A549 (cell line): ENCODE measurements around the gene GM2A. TPM values are rescaled to one million over a fixed set of nuclear protein-coding genes. Genes with fewer than 3 reads are reported as not detected.

ENCODE experiments used
- ATAC-seq, 2 experiments: fragments of 200-7000 bp in 1 of 2; fragments of >200 bp in 1 of 2; cut with Nextera tagmentation in 1 of 2; cut with Tn5 transposase in 1 of 2; 3 replicates each; pipeline versions ENCODE4 v1.8.0 to v1.9.1; 2018 to 2020; ENCODE audit warnings: mild to moderate bottlenecking in 1 of 2, moderate library complexity in 1 of 2
- CTCF ChIA-PET: fragments of 300-600 bp; sonication (Branson Sonifier 250); formaldehyde crosslinking; extraction: SDS; loops from one replicate; lab custom pipeline; 2021; ENCODE audit warnings: antibody characterized with exemption, inconsistent platforms; lab: Yijun Ruan, JAX
- POLR2A ChIA-PET: fragments of 350-600 bp; formaldehyde crosslinking; extraction: SDS; loops from one replicate; lab custom pipeline; 2021; ENCODE audit warnings: antibody characterized with exemption, inconsistent platforms; lab: Yijun Ruan, JAX
- DNase-seq, 2 experiments: peaks; one replicate each; pipeline versions ENCODE4 v3.0.0 to v3.0.0-alpha.2; 2011 to 2016; ENCODE audit warnings: low read depth in 1 of 2, low spot score in 1 of 2
- FAIRE-seq: peaks from 2 replicates; lab custom pipeline; 2011; peaks lifted over from hg19 to GRCh38; lab: Jason Lieb, UNC
- H3K27ac ChIP-seq, 2 experiments: fragments of >200 bp; sonication (Bioruptor Twin); formaldehyde crosslinking; 3 replicates each; pipeline ENCODE4 v1.5.1; 2016 to 2017
- H3K4me1 ChIP-seq: fragments of >200 bp; sonication (Bioruptor Twin); formaldehyde crosslinking; 3 replicates; pipeline ENCODE4 v1.6.1; 2016
- H3K4me2 ChIP-seq: fragments of >200 bp; sonication (Bioruptor Twin); formaldehyde crosslinking; 3 replicates; pipeline ENCODE4 v1.6.1; 2016
- H3K4me3 ChIP-seq: fragments of >200 bp; sonication (Bioruptor Twin); formaldehyde crosslinking; 3 replicates; pipeline ENCODE4 v1.5.1; 2016
- H3K9me3 ChIP-seq: fragments of >200 bp; sonication (Bioruptor Twin); formaldehyde crosslinking; 3 replicates; pipeline ENCODE4 v1.6.1; 2016
- BHLHE40 ChIP-seq: IDR thresholded peaks from 2 replicates; pipeline ENCODE4 v1.6.1; 2012; ENCODE audit warnings: low read depth, low read length, inconsistent platforms
- CBX2 ChIP-seq: fragments of 200-600 bp; sonication (generic); IDR thresholded peaks from 2 replicates; pipeline ENCODE4 v1.6.1; 2016; ENCODE audit warnings: low read depth, mild to moderate bottlenecking, borderline replicate concordance
- CBX8 ChIP-seq: fragments of 200-600 bp; sonication (generic); IDR thresholded peaks from 2 replicates; pipeline ENCODE4 v1.6.1; 2016
- CEBPB ChIP-seq, 2 experiments: fragments of >200 bp in 1 of 2; sonication (Bioruptor Twin) in 1 of 2; formaldehyde crosslinking in 1 of 2; IDR thresholded peaks; 2 replicates each; pipeline ENCODE4 v1.6.1; 2012 to 2016
- CHD2 ChIP-seq: fragments of 150-350 bp; IDR thresholded peaks from 2 replicates; pipeline ENCODE4 v1.6.1; 2014; ENCODE audit warnings: low read length; ENCODE audit not compliant: partially characterized antibody
- E2F6 ChIP-seq: IDR thresholded peaks from 2 replicates; pipeline ENCODE4 v1.6.1; 2012; ENCODE audit warnings: low read depth, borderline replicate concordance
- EP300 ChIP-seq, 2 experiments: fragments of >200 bp; sonication (Bioruptor Twin); formaldehyde crosslinking; IDR thresholded peaks; 2 replicates in 1 of 2; 3 replicates in 1 of 2; pipeline ENCODE4 v1.6.1; 2016 to 2017
- ESRRA ChIP-seq: fragments of 150-350 bp; IDR thresholded peaks from 2 replicates; pipeline ENCODE4 v1.6.1; 2014; ENCODE audit warnings: mild to moderate bottlenecking, low read length, borderline replicate concordance
- FOSL2 ChIP-seq, 2 experiments: fragments of 450-650 bp in 1 of 2; fragments of >200 bp in 1 of 2; sonication (Bioruptor Twin) in 1 of 2; formaldehyde crosslinking; IDR thresholded peaks; 2 replicates each; pipeline versions ENCODE4 v1.5.0 to v1.6.1; 2016 to 2020; ENCODE audit warnings: mild to moderate bottlenecking in 1 of 2, moderate library complexity in 1 of 2
- FOXS1 ChIP-seq: fragments of 250-450 bp; sonication (Bioruptor Pico); IDR thresholded peaks from 2 replicates; pipeline ENCODE4 v1.5.0; 2020; ENCODE audit warnings: mild to moderate bottlenecking, moderate library complexity
- GATA3 ChIP-seq: IDR thresholded peaks from 2 replicates; pipeline ENCODE4 v1.6.1; 2012; ENCODE audit warnings: borderline replicate concordance
- HOXA7 ChIP-seq: fragments of 250-450 bp; sonication (Bioruptor Pico); IDR thresholded peaks from 2 replicates; pipeline ENCODE4 v1.5.0; 2020; ENCODE audit warnings: mild to moderate bottlenecking, moderate library complexity
- HOXB13 ChIP-seq: fragments of 250-450 bp; sonication (Bioruptor Pico); IDR thresholded peaks from 2 replicates; pipeline ENCODE4 v1.5.0; 2020; ENCODE audit warnings: low read depth, mild to moderate bottlenecking, moderate library complexity
- HOXB5 ChIP-seq: fragments of 250-450 bp; sonication (Bioruptor Pico); IDR thresholded peaks from 2 replicates; pipeline ENCODE4 v1.5.0; 2020; ENCODE audit warnings: mild to moderate bottlenecking, moderate library complexity
- JUNB ChIP-seq: fragments of >200 bp; sonication (Bioruptor Twin); formaldehyde crosslinking; IDR thresholded peaks from 2 replicates; pipeline ENCODE4 v1.6.1; 2016
- KDM1A ChIP-seq: fragments of 200-600 bp; sonication (generic); IDR thresholded peaks from 2 replicates; pipeline ENCODE4 v1.6.1; 2016; ENCODE audit warnings: low read depth, mild to moderate bottlenecking
- KDM5A ChIP-seq: fragments of 200-600 bp; sonication (generic); IDR thresholded peaks from 2 replicates; pipeline ENCODE4 v1.6.1; 2016; ENCODE audit warnings: antibody characterized with exemption, mild to moderate bottlenecking
- MAFK ChIP-seq: fragments of 450-650 bp; IDR thresholded peaks from 2 replicates; pipeline ENCODE4 v1.6.1; 2014; ENCODE audit not compliant: partially characterized antibody
- MAX ChIP-seq: IDR thresholded peaks from 2 replicates; pipeline ENCODE4 v1.6.1; 2012
- MAZ ChIP-seq: fragments of 150-350 bp; IDR thresholded peaks from 2 replicates; pipeline ENCODE4 v1.6.1; 2014; ENCODE audit warnings: antibody characterized with exemption, low read depth, low read length, borderline replicate concordance
- NR3C1 ChIP-seq: fragments of >200 bp; sonication (Bioruptor Twin); formaldehyde crosslinking; IDR thresholded peaks from 3 replicates; pipeline ENCODE4 v1.6.1; 2017
- PHF8 ChIP-seq: fragments of 200-600 bp; sonication (generic); IDR thresholded peaks from 2 replicates; pipeline ENCODE4 v1.6.1; 2016; ENCODE audit warnings: low read depth, mild to moderate bottlenecking, antibody characterized with exemption, moderate library complexity, borderline replicate concordance
- POLR2A ChIP-seq: IDR thresholded peaks from 2 replicates; pipeline ENCODE4 v1.6.1; 2012; ENCODE audit warnings: mild to moderate bottlenecking, low read length
- RNF2 ChIP-seq: fragments of 200-600 bp; sonication (generic); IDR thresholded peaks from 2 replicates; pipeline ENCODE4 v1.6.1; 2016; ENCODE audit warnings: low read depth, mild to moderate bottlenecking, antibody characterized with exemption, moderate library complexity, borderline replicate concordance
- SMC3 ChIP-seq: fragments of >200 bp; sonication (Bioruptor Twin); formaldehyde crosslinking; IDR thresholded peaks from 3 replicates; pipeline ENCODE4 v1.6.1; 2018; ENCODE audit warnings: inconsistent platforms
- ZFP36 ChIP-seq: fragments of 450-650 bp; IDR thresholded peaks from 2 replicates; pipeline ENCODE4 v1.6.1; 2014; ENCODE audit warnings: borderline replicate concordance; ENCODE audit not compliant: partially characterized antibody
- ZNF302 ChIP-seq: fragments of 250-450 bp; sonication (Bioruptor Pico); IDR thresholded peaks from 2 replicates; pipeline ENCODE4 v1.9.0; 2021; ENCODE audit warnings: inconsistent platforms, mild to moderate bottlenecking, moderate library complexity
- ZSCAN20 ChIP-seq: fragments of 250-450 bp; sonication (Bioruptor Pico); IDR thresholded peaks from 2 replicates; pipeline ENCODE4 v1.8.0; 2022; ENCODE audit warnings: mild to moderate bottlenecking, moderate library complexity
- WGBS: methylation state at CpG from one replicate; pipeline ENCODE4 v1.1.6; 2017; ENCODE audit errors: missing lambda C conversion rate; 5-methylcytosine and 5-hydroxymethylcytosine counted together
- polyA plus RNA-seq, 4 experiments: library from polyadenylated mRNA; depleted of rRNA in 3 of 4; stranded (reverse); fragments of >200 nt; fragmentation: RNase III in 1 of 4; extraction: RNeasy Plus Mini Kit Qiagen cat#74134 plus additional on column Dnase treatment in 1 of 4; gene quantifications; 2 replicates in 3 of 4; 3 replicates in 1 of 4; pipeline ENCODE4 v1.2.3, GENCODE V29; 2011 to 2017
- TF ChIP-seq, protein P1 (sequence below): fragments of 200-600 bp; sonication (generic); IDR thresholded peaks from 2 replicates; pipeline ENCODE4 v1.6.1; 2016; ENCODE audit warnings: antibody characterized with exemption, mild to moderate bottlenecking, moderate library complexity
- TF ChIP-seq, protein P2 (sequence below): fragments of >200 bp; sonication (Bioruptor Twin); formaldehyde crosslinking; IDR thresholded peaks from 2 replicates; pipeline ENCODE4 v1.6.1; 2016
- TF ChIP-seq, protein P3 (sequence below): fragments of 450-650 bp; IDR thresholded peaks from 2 replicates; pipeline ENCODE4 v1.6.1; 2014; ENCODE audit warnings: antibody characterized with exemption
- TF ChIP-seq, protein P4 (sequence below): IDR thresholded peaks from 2 replicates; pipeline ENCODE4 v1.6.1; 2012

Gene GM2A
- polyA plus RNA-seq, 2 of the 4 experiments (the other 2 are of a cell fraction) = 9.6 to 17.4 TPM

- no peak for DNase-seq
- 80% methylated on average over 10 of the region's 10 CpGs for WGBS
- no peak overlapping the region for H3K4me3 ChIP-seq
- TF ChIP-seq CHD2 (no peak), ZFP36 (no peak), CEBPB (IDR thresholded peaks at IDR 0.05) (no peak), ZSCAN20 (CRISPR knock-in tag) (no peak), MAX (no peak), RNF2 (no peak), EP300 (IDR thresholded peaks at IDR 0.05) (no peak), MAZ (no peak), GATA3 (no peak), ESRRA (no peak), JUNB (no peak), FOSL2 (IDR thresholded peaks at IDR 0.05) (no peak), FOSL2 (CRISPR knock-in tag; IDR thresholded peaks at IDR 0.05) (no peak), KDM5A (no peak)
- TF ChIP-seq, protein P1, sequence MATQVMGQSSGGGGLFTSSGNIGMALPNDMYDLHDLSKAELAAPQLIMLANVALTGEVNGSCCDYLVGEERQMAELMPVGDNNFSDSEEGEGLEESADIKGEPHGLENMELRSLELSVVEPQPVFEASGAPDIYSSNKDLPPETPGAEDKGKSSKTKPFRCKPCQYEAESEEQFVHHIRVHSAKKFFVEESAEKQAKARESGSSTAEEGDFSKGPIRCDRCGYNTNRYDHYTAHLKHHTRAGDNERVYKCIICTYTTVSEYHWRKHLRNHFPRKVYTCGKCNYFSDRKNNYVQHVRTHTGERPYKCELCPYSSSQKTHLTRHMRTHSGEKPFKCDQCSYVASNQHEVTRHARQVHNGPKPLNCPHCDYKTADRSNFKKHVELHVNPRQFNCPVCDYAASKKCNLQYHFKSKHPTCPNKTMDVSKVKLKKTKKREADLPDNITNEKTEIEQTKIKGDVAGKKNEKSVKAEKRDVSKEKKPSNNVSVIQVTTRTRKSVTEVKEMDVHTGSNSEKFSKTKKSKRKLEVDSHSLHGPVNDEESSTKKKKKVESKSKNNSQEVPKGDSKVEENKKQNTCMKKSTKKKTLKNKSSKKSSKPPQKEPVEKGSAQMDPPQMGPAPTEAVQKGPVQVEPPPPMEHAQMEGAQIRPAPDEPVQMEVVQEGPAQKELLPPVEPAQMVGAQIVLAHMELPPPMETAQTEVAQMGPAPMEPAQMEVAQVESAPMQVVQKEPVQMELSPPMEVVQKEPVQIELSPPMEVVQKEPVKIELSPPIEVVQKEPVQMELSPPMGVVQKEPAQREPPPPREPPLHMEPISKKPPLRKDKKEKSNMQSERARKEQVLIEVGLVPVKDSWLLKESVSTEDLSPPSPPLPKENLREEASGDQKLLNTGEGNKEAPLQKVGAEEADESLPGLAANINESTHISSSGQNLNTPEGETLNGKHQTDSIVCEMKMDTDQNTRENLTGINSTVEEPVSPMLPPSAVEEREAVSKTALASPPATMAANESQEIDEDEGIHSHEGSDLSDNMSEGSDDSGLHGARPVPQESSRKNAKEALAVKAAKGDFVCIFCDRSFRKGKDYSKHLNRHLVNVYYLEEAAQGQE = no peak
- TF ChIP-seq, protein P2, sequence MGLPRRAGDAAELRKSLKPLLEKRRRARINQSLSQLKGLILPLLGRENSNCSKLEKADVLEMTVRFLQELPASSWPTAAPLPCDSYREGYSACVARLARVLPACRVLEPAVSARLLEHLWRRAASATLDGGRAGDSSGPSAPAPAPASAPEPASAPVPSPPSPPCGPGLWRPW = no peak
- TF ChIP-seq, all 56 proteins: peak for 0
- ChIA-PET CTCF (interaction anchor here (1.0 to 2.5 kb wide), 3 partner anchors 9 to 100 kb away, joined by 3 to 8 read pairs (median 3); partner anchors contain the start of gene CCDC69), POLR2A (no interaction called here)
- no peak overlapping the region for H3K27ac ChIP-seq
- no peaks in the 10 kb centered on the region for H3K9me3 ChIP-seq
- ATAC-seq (no peak), FAIRE-seq (no peak)
- no peaks in the 10 kb centered on the region for H3K4me1 ChIP-seq
- no peak overlapping the region for H3K4me2 ChIP-seq
Measured at GRCh38 chr5:151214614-151215545, 38.1 kb upstream of the GM2A start.

DNA sequence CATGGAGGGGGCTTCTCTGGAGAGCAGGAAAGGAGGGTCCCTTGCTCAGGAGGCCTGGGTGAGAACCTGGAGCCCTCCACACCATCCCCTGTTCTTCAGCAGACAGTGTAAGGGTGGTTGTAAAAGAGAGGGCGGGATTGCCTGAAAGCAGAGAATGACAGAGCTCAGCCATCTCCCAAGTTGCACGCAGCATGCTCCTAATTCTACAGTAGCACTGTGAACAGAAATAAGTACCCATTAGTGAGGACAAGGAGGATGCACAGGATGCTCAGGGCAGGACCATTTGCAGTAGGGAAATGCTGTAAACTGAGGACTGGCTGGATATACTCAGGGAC, 37.5 kb upstream of the GM2A start:
- TF ChIP-seq E2F6 = no peak
- TF ChIP-seq, protein P2 = no peak
- TF ChIP-seq PHF8 = no peak
- no peak for TF ChIP-seq ZNF302 (CRISPR knock-in tag)
- TF ChIP-seq HOXA7 = no peak
- TF ChIP-seq CBX8 = no peak
- no peak for TF ChIP-seq BHLHE40
- no peak for TF ChIP-seq HOXB13 (CRISPR knock-in tag)
- no peak for TF ChIP-seq FOXS1
- TF ChIP-seq MAFK = no peak
- no peak for TF ChIP-seq KDM1A
- TF ChIP-seq KDM5A = no peak
- no peak for TF ChIP-seq CBX2
- TF ChIP-seq, protein P3, sequence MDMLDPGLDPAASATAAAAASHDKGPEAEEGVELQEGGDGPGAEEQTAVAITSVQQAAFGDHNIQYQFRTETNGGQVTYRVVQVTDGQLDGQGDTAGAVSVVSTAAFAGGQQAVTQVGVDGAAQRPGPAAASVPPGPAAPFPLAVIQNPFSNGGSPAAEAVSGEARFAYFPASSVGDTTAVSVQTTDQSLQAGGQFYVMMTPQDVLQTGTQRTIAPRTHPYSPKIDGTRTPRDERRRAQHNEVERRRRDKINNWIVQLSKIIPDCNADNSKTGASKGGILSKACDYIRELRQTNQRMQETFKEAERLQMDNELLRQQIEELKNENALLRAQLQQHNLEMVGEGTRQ = no peak
- TF ChIP-seq POLR2A = no peak
- no peak for TF ChIP-seq HOXB5 (CRISPR knock-in tag)
- no peak for TF ChIP-seq SMC3
- TF ChIP-seq, protein P4, sequence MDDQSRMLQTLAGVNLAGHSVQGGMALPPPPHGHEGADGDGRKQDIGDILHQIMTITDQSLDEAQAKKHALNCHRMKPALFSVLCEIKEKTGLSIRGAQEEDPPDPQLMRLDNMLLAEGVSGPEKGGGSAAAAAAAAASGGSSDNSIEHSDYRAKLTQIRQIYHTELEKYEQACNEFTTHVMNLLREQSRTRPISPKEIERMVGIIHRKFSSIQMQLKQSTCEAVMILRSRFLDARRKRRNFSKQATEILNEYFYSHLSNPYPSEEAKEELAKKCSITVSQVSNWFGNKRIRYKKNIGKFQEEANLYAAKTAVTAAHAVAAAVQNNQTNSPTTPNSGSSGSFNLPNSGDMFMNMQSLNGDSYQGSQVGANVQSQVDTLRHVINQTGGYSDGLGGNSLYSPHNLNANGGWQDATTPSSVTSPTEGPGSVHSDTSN = no peak
- no peak for TF ChIP-seq NR3C1
- Histone ChIP-seq H3K9me3 (no peaks in the 10 kb centered on the region), H3K4me2 (no peak overlapping the region), H3K27ac (no peak overlapping the region), H3K4me1 (no peaks in the 10 kb centered on the region), H3K4me3 (no peak overlapping the region)
- 88% methylated on average over 2 of the region's 2 CpGs for WGBS
- ChIA-PET CTCF (interaction anchor here (0.7 to 2.5 kb wide), 3 partner anchors 8 to 64 kb away, joined by 3 to 8 read pairs (median 4); partner anchors contain the start of gene CCDC69), POLR2A (interaction anchor here (0.6 kb wide), 1 partner anchor 555 kb away, joined by 4 read pairs; no protein-coding TSS in a partner anchor)
- DNase-seq (no peak), FAIRE-seq (no peak), ATAC-seq (no peak)
